Osteoblast (primary cell): Measurements from ENCODE around the gene ZNF385C. TPM values are rescaled to one million over a fixed set of nuclear protein-coding genes. Genes with fewer than 3 reads are reported as not detected.

ENCODE experiments used
- DNase-seq: peaks from one replicate; pipeline ENCODE4 v3.0.0; 2011; ENCODE audit warnings: low spot score, mixed read lengths; ENCODE audit not compliant: insufficient read length; ENCODE audit errors: missing footprints
- H2AFZ ChIP-seq: 2 replicates; pipeline ENCODE4 v1.6.0; 2011; ENCODE audit warnings: mild to moderate bottlenecking, low read length
- H3K27ac ChIP-seq: 2 replicates; pipeline ENCODE4 v1.5.1; 2011; ENCODE audit warnings: mild to moderate bottlenecking, low read depth, low read length, moderate library complexity
- H3K27me3 ChIP-seq: 2 replicates; pipeline ENCODE4 v1.6.0; 2012; ENCODE audit warnings: mild to moderate bottlenecking, control low read depth, inconsistent platforms, low read length, moderate library complexity; ENCODE audit not compliant: insufficient read depth
- H3K36me3 ChIP-seq: 2 replicates; pipeline ENCODE4 v1.5.1; 2011; ENCODE audit warnings: mild to moderate bottlenecking, low read length, control low read depth, moderate library complexity; ENCODE audit not compliant: insufficient read depth
- H3K4me1 ChIP-seq: 2 replicates; pipeline ENCODE4 v1.5.1; 2011; ENCODE audit warnings: mild to moderate bottlenecking, low read length, control low read depth, moderate library complexity; ENCODE audit not compliant: insufficient read depth
- H3K4me2 ChIP-seq: 2 replicates; pipeline ENCODE4 v1.6.0; 2011; ENCODE audit warnings: mild to moderate bottlenecking, low read length; ENCODE audit not compliant: insufficient read depth
- H3K4me3 ChIP-seq: fragments of 200-600 bp; sonication (generic); 3 replicates; pipeline ENCODE4 v1.5.1; 2012; ENCODE audit warnings: mild to moderate bottlenecking, low read length, inconsistent platforms; ENCODE audit not compliant: insufficient read depth
- H3K79me2 ChIP-seq: 2 replicates; pipeline ENCODE4 v1.6.0; 2012; ENCODE audit warnings: mild to moderate bottlenecking, low read length, control low read depth, inconsistent platforms; ENCODE audit not compliant: insufficient read depth
- H3K9me3 ChIP-seq: 2 replicates; pipeline ENCODE4 v1.5.1; 2011; ENCODE audit warnings: low read depth, low read length, control low read depth
- H4K20me1 ChIP-seq: 2 replicates; pipeline ENCODE4 v1.6.0; 2012; ENCODE audit warnings: mild to moderate bottlenecking, low read length, control low read depth; ENCODE audit not compliant: insufficient read depth
- CTCF ChIP-seq: IDR thresholded peaks from 2 replicates; pipeline ENCODE4 v1.5.1; 2011; ENCODE audit warnings: mild to moderate bottlenecking, low read depth, low read length, moderate library complexity; ENCODE audit errors: extremely low read depth
- total RNA-seq: library from RNA; depleted of rRNA; stranded (reverse); fragments of >200 nt; gene quantifications from 2 replicates; pipeline ENCODE4 v1.2.3, GENCODE V29; 2012

The ZNF385C gene
- total RNA-seq, 1 donor: not detected

GRCh38 chr17:42062681-42063080 is 35.6 kb downstream of the ZNF385C start:
- peaks cover 6% of the 10 kb centered on the region for H3K27me3 ChIP-seq
- TF ChIP-seq CTCF: no peak
- no peaks in the 10 kb centered on the region for H3K36me3 ChIP-seq
- no peaks in the 10 kb centered on the region for H3K4me1 ChIP-seq
- H3K79me2 ChIP-seq: no peaks in the 10 kb centered on the region
- no peak overlapping the region for H3K4me2 ChIP-seq
- no peak overlapping the region for H3K4me3 ChIP-seq
- H3K9me3 ChIP-seq: no peaks in the 10 kb centered on the region
- DNase-seq: peak; percentile 72
- no peak overlapping the region for H3K27ac ChIP-seq
- H4K20me1 ChIP-seq: no peaks in the 10 kb centered on the region
- H2AFZ ChIP-seq: no peak overlapping the region

- peaks cover 4% of the 10 kb centered on the region for H3K27me3 ChIP-seq
- no peak overlapping the region for H3K27ac ChIP-seq
- no peaks in the 10 kb centered on the region for H4K20me1 ChIP-seq
- no peak overlapping the region for H2AFZ ChIP-seq
- no peak overlapping the region for H3K4me2 ChIP-seq
- no peaks in the 10 kb centered on the region for H3K4me1 ChIP-seq
- TF ChIP-seq CTCF: no peak
- no peaks in the 10 kb centered on the region for H3K36me3 ChIP-seq
- no peaks in the 10 kb centered on the region for H3K79me2 ChIP-seq
- no peaks in the 10 kb centered on the region for H3K9me3 ChIP-seq
- no peak overlapping the region for H3K4me3 ChIP-seq
- DNase-seq: peak; percentile 54
Measured at GRCh38 chr17:42061646-42062487, 36.4 kb downstream of the ZNF385C start.

GRCh38 chr17:42060231-42060630 is 38.0 kb downstream of the ZNF385C start:
- Histone ChIP-seq H2AFZ (no peak overlapping the region), H4K20me1 (no peaks in the 10 kb centered on the region), H3K4me2 (no peak overlapping the region), H3K4me1 (no peaks in the 10 kb centered on the region), H3K4me3 (no peak overlapping the region), H3K79me2 (no peaks in the 10 kb centered on the region), H3K27me3 (peaks cover 6% of the 10 kb centered on the region), H3K9me3 (no peaks in the 10 kb centered on the region), H3K36me3 (no peaks in the 10 kb centered on the region), H3K27ac (no peak overlapping the region)
- DNase-seq: peak; percentile 35
- TF ChIP-seq CTCF: no peak

GRCh38 chr17:42059815-42060214 is 38.5 kb downstream of the ZNF385C start:
- Histone ChIP-seq H3K9me3 (no peaks in the 10 kb centered on the region), H3K27me3 (peaks cover 11% of the 10 kb centered on the region), H3K36me3 (no peaks in the 10 kb centered on the region), H3K27ac (no peak overlapping the region), H3K4me3 (no peak overlapping the region), H3K79me2 (no peaks in the 10 kb centered on the region), H3K4me2 (no peak overlapping the region), H4K20me1 (no peaks in the 10 kb centered on the region), H3K4me1 (no peaks in the 10 kb centered on the region), H2AFZ (no peak overlapping the region)
- TF ChIP-seq CTCF: no peak
- no peak for DNase-seq
